GM19099 (cell line): ENCODE data around the gene POC1A.

ENCODE experiments used
- POLR2A ChIP-seq: IDR thresholded peaks from 3 replicates; pipeline ENCODE4 v1.6.1; 2011; ENCODE audit warnings: low read depth; ENCODE audit not compliant: insufficient read length; ENCODE audit errors: extremely low read depth

POC1A gene

GRCh38 chr3:52036829-52037228 is 117.4 kb downstream of the POC1A start:
- TF ChIP-seq POLR2A = no peak

- no peak for TF ChIP-seq POLR2A
Observed at GRCh38 chr3:52036222-52036694, 118.0 kb downstream of the POC1A start.

GRCh38 chr3:52034651-52035050 is 119.6 kb downstream of the POC1A start:
- no peak for TF ChIP-seq POLR2A

GRCh38 chr3:52034212-52034611 is 120.0 kb downstream of the POC1A start:
- no peak for TF ChIP-seq POLR2A

GRCh38 chr3:52032702-52033408 is 121.4 kb downstream of the POC1A start:
- no peak for TF ChIP-seq POLR2A

DNA sequence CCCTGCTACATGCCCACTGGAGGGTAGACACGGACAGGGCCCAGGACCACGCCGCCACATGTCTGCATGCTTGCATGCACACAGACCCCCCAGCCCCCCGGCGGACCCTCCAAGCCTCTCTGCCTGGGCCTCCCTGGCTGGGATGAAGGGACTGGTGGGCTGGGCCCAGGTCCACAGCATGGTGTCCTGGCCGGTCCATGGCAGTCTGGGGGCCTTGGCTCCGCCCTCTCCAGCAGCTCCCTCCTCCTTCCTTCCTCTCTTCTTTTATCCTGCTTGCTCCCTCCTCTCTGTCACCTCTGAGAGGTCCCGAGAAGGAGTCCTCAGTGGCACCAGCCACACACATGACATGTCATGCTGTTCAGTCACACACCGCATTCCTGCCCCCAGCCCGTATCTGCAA is 122.3 kb downstream of the POC1A start:
- TF ChIP-seq POLR2A = no peak

DNA sequence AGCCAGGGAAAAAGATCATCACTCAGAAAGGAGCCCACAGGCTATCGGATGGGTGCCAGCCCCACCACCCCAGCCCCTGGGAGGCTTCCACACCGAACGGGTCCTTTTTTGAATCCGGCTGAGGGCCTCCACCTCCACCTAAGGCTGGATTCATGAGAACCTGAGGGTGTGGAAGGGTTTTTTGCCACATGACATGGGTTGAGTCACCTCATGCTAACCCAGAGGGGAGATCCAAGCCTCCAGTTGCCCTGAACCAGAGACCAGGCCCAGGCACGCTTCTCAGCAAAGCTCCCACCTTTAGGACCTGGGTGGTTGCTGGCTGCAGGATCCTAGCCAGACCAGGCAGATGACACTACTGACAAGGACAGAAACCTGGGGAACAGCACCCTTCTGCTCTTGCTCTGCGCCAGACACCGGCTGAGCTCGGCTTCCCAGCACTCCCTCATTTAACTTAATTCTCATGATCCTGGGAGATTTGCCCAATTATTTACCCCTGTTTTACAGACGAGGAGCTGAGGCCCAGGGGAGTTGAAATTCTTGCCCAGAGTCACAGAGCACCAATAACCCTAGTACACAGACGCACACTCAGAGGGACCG is 123.4 kb downstream of the POC1A start:
- TF ChIP-seq POLR2A = no peak

DNA sequence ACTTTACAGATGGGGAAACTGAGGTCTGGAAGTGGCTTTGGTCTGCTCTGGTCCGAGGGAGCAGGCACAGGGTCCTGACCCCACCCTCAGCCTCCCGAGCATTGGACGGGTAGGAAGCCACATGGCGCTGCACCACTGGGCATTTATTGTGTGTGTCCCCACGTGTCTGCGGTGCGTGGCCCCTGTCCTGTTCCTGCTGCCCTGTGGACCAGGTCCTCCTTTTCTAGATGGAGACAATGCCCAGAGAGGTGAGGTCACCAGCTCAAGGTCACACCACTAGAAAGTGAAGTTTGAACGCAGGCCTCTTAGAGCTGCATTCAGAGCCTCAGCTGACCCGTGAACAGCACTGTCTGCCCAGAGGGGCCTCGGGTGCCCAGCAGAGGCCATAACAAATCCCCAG is 124.7 kb downstream of the POC1A start:
- no peak for TF ChIP-seq POLR2A

DNA sequence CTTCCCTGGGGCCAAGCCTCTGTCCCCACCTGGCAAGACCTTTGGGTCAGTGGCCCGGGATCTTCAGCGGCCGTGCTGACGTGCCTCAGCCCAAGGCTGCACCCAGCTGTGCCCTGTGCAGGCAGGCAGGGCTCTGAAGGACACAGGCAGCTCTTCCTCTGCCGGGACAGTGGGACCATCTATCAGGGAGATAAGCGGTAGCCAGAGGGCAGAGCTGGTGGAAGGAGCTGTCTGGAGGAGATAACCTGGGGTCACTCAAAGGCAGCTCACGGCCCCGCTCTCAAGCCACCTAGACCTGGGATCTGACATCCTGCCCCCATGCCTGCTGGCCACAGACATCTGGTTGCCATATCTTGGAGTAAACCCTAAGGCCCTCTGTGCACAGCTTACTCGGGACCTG is 125.2 kb downstream of the POC1A start:
- no peak for TF ChIP-seq POLR2A

DNA sequence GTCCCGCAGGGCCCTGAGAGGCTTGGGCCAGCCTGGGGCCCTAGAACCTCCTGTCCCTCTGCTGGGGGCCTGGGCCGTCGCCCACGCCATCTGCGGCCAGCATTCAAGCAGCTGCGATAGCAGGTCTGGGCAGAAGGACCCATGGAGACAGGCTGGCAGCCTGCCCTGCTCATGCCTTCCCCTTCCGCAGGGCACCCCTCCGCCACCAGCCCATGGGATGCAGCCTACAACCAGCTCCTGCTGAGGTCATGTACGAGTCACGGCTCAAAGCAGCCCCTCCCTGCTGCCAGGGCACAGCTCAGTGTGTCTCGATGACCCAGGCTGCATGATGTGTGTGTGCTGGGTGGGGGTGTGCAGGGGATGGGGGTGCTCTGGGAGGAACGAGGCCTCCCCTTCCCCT is 125.7 kb downstream of the POC1A start:
- TF ChIP-seq POLR2A = no peak

DNA sequence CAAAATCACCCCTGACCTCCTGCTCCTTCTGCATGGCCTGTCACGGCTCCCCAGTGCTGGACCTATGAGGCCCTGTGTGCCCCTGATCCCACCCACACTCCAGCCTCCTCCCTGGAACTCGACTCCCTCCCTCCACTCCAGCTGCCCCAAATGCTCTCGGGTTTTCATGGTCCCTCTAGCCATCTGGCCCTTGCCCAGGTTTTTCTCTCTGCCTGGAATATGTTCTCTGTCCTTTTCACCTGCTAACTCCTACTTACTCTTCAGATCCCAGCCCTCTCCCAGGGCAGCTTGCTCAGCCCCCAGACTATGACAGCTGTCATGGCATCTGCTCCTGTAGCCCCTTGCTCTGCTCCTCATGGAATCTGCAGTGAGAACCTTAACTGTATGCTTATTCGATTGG is 128.2 kb downstream of the POC1A start:
- TF ChIP-seq POLR2A = no peak

GRCh38 chr3:52025453-52025852 is 128.8 kb downstream of the POC1A start:
- TF ChIP-seq POLR2A = no peak
